Spleen (tissue), 11 donors: Measurements from ENCODE around the gene KDM3B. TPM values are rescaled to one million over a fixed set of nuclear protein-coding genes. Genes with fewer than 3 reads are reported as not detected.
"Not testable (repeated sequence)": the region's sequence is repeated elsewhere in the genome, so short reads cannot be mapped to it uniquely, and the experiment has no call there.

ENCODE experiments used
- DNase-seq: peaks from one replicate; pipeline ENCODE4 v3.0.0-alpha.2; 2020
- H3K27ac ChIP-seq, 8 donors: fragments of 200-600 bp; sonication (generic) in 7 of 8; 1 replicate in 4 of 8; 2 replicates in 4 of 8; pipeline versions ENCODE4 v1.5.0 to v1.8.0; 2016 to 2021; ENCODE audit warnings: inconsistent platforms in 4 of 8, mild to moderate bottlenecking in 4 of 8, moderate library complexity in 1 of 8
- H3K27me3 ChIP-seq, 7 donors: fragments of 200-600 bp; sonication (generic) in 6 of 7; replicated peaks in 1 of 7; 1 replicate in 4 of 7; 2 replicates in 3 of 7; pipeline versions ENCODE4 v1.5.0 to v1.8.0; 2016 to 2021; ENCODE audit warnings: inconsistent platforms in 3 of 7, mild to moderate bottlenecking in 1 of 7
- H3K36me3 ChIP-seq, 6 donors: fragments of 200-600 bp; sonication (generic) in 5 of 6; 1 replicate in 4 of 6; 2 replicates in 2 of 6; pipeline versions ENCODE4 v1.5.0 to v1.8.0; 2016 to 2021; ENCODE audit warnings: inconsistent platforms in 2 of 6
- H3K4me1 ChIP-seq, 6 donors: fragments of 200-600 bp; sonication (generic) in 5 of 6; 1 replicate in 3 of 6; 2 replicates in 3 of 6; pipeline versions ENCODE4 v1.5.0 to v1.8.0; 2016 to 2021; ENCODE audit warnings: inconsistent platforms in 3 of 6
- H3K4me3 ChIP-seq, 8 donors: fragments of 200-600 bp; sonication (generic) in 7 of 8; 1 replicate in 4 of 8; 2 replicates in 4 of 8; pipeline versions ENCODE4 v1.5.0 to v1.8.0; 2016 to 2021; ENCODE audit warnings: inconsistent platforms in 4 of 8, mild to moderate bottlenecking in 4 of 8, moderate library complexity in 2 of 8
- H3K9me3 ChIP-seq, 8 donors: fragments of 200-600 bp; sonication (generic) in 7 of 8; 1 replicate in 4 of 8; 2 replicates in 4 of 8; pipeline versions ENCODE4 v1.5.0 to v1.8.0; 2016 to 2021; ENCODE audit warnings: inconsistent platforms in 4 of 8
- POLR2A ChIP-seq, 3 donors: fragments of 450-650 bp; IDR thresholded peaks; one replicate each; pipeline ENCODE4 v1.5.1; 2017; ENCODE audit warnings: antibody characterized with exemption in 3 of 3, mild to moderate bottlenecking in 1 of 3
- POLR2AphosphoS5 ChIP-seq, 3 donors: sonication (generic); formaldehyde crosslinking; IDR thresholded peaks; one replicate each; pipeline ENCODE4 v1.5.1; 2017; ENCODE audit warnings: antibody characterized with exemption in 3 of 3
- WGBS, 5 donors: extraction: QIAGEN DNeasy Blood & Tissue Kit in 3 of 5; methylation state at CpG; one replicate each; pipeline versions ENCODE4 v1.1.5 to v1.1.7; 2013 to 2018; 5-methylcytosine and 5-hydroxymethylcytosine counted together
- intact Hi-C: fragments of 100-400 bp; cut with DNase I; formaldehyde crosslinking; loops from one replicate; pipeline ENCODE4 v1.15.0; 2023; ENCODE audit warnings: low total_unique reads
- polyA plus RNA-seq, 3 donors: library from polyadenylated mRNA; stranded (reverse); fragments of 200-250 nt; gene quantifications; one replicate each; pipeline ENCODE4 v1.2.1, GENCODE V29; 2013
- total RNA-seq, 7 donors: library from RNA; depleted of rRNA in 3 of 7; stranded (reverse); fragments of >200 nt in 3 of 7; fragmentation: NEBNext Ultra II Directional in 4 of 7; extraction: Animal tissue kit (Norgen Biotek cat#: 25700) in 4 of 7; gene quantifications; one replicate each; pipeline versions ENCODE4 v1.1.0 to v1.2.1, GENCODE V29; 2016 to 2021
- TF ChIP-seq, protein P1 (sequence below), 11 experiments: fragments of 200-600 bp in 7 of 11; fragments of 450-650 bp in 4 of 11; sonication (generic) in 4 of 11; IDR thresholded peaks in 8 of 11; conservative IDR thresholded peaks in 3 of 11; 1 replicate in 7 of 11; 2 replicates in 4 of 11; pipeline versions ENCODE4 v1.4.0 to v1.8.0; 2016 to 2021; ENCODE audit warnings: antibody characterized with exemption in 11 of 11, inconsistent platforms in 4 of 11, mild to moderate bottlenecking in 1 of 11
- donor health status: healthy with polysubstance abuse.
- donor health status: DM: no; HTN: no; CAD: no; lungs with moderate emphysema.
- donor health status: DM: no; HTN: no; CAD: no.
- donor health status: Bipolar disorder and iron deficiency.
- donor health status: healthy.
- donor health status: DM: no; HTN: no; CAD: no.
- donor health status: DM: yes; HTN: yes; CAD: no.

The KDM3B gene
- total and polyA plus RNA-seq, 10 donors, result 21.6 to 90.6 (median 75.1) TPM

DNA sequence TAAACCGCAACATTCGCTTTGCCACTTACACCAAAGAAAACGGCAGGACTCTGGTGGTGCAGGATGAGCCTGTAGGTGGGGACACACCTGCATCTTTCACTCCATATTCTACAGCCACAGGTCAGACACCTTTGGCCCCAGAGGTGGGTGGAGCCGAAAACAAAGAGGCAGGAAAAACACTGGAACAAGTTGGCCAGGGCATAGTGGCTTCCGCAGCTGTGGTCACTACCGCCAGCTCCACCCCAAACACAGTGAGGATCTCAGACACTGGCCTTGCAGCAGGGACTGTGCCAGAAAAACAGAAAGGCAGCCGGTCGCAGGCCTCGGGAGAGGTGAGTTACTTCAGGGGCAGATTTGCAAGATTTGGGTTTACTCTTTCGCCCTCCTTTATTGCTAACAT, 33.8 kb downstream of the KDM3B start:
- intact Hi-C loops, result no loop called here
- WGBS, 5 donors, result 91 to 96% (median 94%) methylated on average over 10 of the region's 10 CpGs
- no peaks in the 10 kb centered on the region for H3K27me3 ChIP-seq
- TF ChIP-seq POLR2A (IDR thresholded peaks at IDR 0.05), result no peak
- peak; percentile 21 to 41 (median 39) for TF ChIP-seq POLR2AphosphoS5 (IDR thresholded peaks at IDR 0.05)
- H3K4me1 ChIP-seq, result no peaks in the 10 kb centered on the region
- H3K36me3 ChIP-seq, result peaks cover 0 to 100% (median 74%) of the 10 kb centered on the region in 6 donors
- no peak overlapping the region for H3K4me3 ChIP-seq
- no peaks in the 10 kb centered on the region for H3K9me3 ChIP-seq
- peak overlapping the region in 1 of 8 donors; percentile 15 for H3K27ac ChIP-seq
- DNase-seq, result no peak

DNA sequence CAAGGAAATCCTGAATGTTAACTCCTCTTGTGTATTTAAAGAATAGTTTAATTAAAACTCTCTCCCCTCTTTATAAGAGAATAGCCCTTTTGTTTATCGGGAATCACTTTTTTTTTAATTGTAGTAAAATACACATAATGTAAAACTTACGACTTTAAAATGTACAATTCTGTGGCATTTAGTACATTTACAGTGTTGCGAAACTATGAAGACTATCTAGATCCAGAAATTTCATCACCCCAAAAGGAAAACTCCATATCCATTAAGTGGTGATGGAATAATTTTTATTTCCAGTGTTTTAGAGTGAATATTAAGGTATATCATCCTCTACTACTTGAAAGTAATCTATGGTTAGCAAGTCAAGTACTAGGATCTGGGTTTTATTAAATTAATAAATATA, 36.8 kb downstream of the KDM3B start:
- no peak for TF ChIP-seq POLR2AphosphoS5 (IDR thresholded peaks at IDR 0.05)
- Histone ChIP-seq H3K4me3 (no peak overlapping the region), H3K36me3 (peaks cover 10 to 100% (median 76%) of the 10 kb centered on the region in 6 donors), H3K27ac (no peak overlapping the region), H3K27me3 (no peaks in the 10 kb centered on the region), H3K9me3 (no peaks in the 10 kb centered on the region), H3K4me1 (no peaks in the 10 kb centered on the region)
- no peak for DNase-seq
- intact Hi-C loops, result no loop called here
- WGBS, 5 donors, result 90 to 97% (median 92%) methylated on average over 3 of the region's 3 CpGs

DNA sequence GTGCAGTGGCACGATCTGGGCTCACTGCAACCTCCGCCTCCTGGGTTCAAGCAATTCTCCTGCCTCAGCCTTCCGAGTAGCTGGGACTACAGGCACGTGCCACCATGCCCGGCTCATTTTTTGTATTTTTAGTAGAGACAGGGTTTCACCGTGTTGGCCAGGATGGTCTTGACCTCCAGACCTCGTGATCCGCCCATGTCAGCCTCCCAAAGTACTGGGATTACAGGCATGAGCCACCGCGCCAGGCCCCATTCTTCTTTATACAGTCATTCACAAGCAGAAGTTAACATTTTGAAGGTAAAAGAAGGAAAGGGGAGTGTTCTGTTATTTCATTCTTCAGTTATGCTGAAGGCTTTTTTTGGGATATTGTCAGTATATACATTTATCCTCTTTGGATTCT, 37.4 kb downstream of the KDM3B start:
- H3K9me3 ChIP-seq, H3K27ac ChIP-seq, DNase-seq, H3K27me3 ChIP-seq, H3K4me3 ChIP-seq, intact Hi-C loops, H3K4me1 ChIP-seq: not testable (repeated sequence)
- WGBS, 5 donors, result 93 to 96% (median 93%) methylated on average over 10 of the region's 10 CpGs
- peaks cover 10 to 100% (median 76%) of the 10 kb centered on the region in 6 donors for H3K36me3 ChIP-seq

DNA sequence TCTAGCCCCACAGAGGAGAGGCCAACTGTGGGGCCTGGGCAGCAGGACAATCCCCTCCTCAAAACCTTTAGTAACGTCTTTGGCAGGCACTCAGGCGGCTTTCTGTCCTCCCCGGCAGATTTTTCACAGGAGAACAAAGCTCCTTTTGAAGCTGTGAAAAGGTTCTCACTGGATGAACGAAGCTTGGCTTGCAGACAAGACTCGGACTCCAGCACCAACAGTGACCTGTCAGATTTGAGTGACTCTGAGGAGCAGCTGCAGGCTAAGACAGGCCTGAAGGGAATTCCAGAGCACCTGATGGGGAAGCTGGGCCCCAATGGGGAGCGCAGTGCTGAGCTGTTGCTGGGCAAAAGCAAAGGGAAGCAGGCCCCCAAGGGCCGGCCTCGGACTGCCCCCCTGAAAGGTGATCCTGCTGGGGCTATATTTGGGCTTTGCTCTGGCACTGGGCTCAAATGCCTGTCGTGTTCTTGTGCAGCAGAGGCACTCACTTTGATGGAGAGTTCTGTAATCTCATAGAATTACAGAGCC, 39.4 kb downstream of the KDM3B start:
- H3K4me1 ChIP-seq, result no peaks in the 10 kb centered on the region
- no peaks in the 10 kb centered on the region for H3K27me3 ChIP-seq
- H3K9me3 ChIP-seq, result no peaks in the 10 kb centered on the region
- H3K36me3 ChIP-seq, result peaks cover 10 to 100% (median 74%) of the 10 kb centered on the region in 6 donors
- WGBS, 5 donors, result 84 to 97% (median 95%) methylated on average over 4 to 9 of the region's 9 CpGs
- TF ChIP-seq POLR2AphosphoS5 (IDR thresholded peaks at IDR 0.05) (peak in 1 of 3 donors; percentile 43), POLR2A (IDR thresholded peaks at IDR 0.05) (no peak)
- TF ChIP-seq, protein P1, sequence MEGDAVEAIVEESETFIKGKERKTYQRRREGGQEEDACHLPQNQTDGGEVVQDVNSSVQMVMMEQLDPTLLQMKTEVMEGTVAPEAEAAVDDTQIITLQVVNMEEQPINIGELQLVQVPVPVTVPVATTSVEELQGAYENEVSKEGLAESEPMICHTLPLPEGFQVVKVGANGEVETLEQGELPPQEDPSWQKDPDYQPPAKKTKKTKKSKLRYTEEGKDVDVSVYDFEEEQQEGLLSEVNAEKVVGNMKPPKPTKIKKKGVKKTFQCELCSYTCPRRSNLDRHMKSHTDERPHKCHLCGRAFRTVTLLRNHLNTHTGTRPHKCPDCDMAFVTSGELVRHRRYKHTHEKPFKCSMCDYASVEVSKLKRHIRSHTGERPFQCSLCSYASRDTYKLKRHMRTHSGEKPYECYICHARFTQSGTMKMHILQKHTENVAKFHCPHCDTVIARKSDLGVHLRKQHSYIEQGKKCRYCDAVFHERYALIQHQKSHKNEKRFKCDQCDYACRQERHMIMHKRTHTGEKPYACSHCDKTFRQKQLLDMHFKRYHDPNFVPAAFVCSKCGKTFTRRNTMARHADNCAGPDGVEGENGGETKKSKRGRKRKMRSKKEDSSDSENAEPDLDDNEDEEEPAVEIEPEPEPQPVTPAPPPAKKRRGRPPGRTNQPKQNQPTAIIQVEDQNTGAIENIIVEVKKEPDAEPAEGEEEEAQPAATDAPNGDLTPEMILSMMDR (IDR thresholded peaks at IDR 0.05 in 8 of 11, conservative IDR thresholded peaks at IDR 0.05 in 3 of 11), result no peak
- no peak overlapping the region for H3K27ac ChIP-seq
- intact Hi-C loops, result no loop called here
- DNase-seq, result no peak
- H3K4me3 ChIP-seq, result no peak overlapping the region

DNA sequence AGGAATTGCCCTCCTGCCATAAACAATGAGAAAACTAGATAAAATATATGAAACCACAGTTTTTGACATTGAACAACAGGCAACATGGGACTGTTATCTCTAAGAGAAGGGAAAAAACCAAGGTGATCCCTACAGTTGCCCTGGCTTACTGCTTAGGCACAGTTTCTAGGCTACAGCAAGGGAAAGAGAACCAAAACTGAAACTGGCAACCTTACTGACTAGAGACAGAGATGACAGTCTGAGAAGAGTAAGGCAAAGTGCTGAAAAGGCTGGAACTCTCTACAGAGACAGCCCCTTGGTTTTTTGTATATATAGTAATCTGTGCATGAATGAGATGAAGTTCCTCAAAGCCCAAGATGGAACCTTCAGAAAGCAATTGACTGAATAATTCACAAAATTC, 50.2 kb downstream of the KDM3B start:
- Histone ChIP-seq H3K27me3 (no peaks in the 10 kb centered on the region), H3K4me3 (no peak overlapping the region), H3K4me1 (peaks cover 0 to 11% (median 0%) of the 10 kb centered on the region in 6 donors), H3K27ac (peak overlapping the region in 1 of 8 donors; percentile 18), H3K36me3 (peaks cover 10 to 100% (median 85%) of the 10 kb centered on the region in 6 donors), H3K9me3 (no peaks in the 10 kb centered on the region)
- no peak for TF ChIP-seq POLR2A (IDR thresholded peaks at IDR 0.05)
- TF ChIP-seq, protein P1 (IDR thresholded peaks at IDR 0.05 in 8 of 11, conservative IDR thresholded peaks at IDR 0.05 in 3 of 11), result no peak
- TF ChIP-seq POLR2AphosphoS5 (IDR thresholded peaks at IDR 0.05), result no peak
- intact Hi-C loops, result no loop called here
- DNase-seq, result no peak
